NB4 (cell line): Measurements from ENCODE around the gene TLR2.

ENCODE experiments used
- DNase-seq: peaks from one replicate; pipeline ENCODE4 v3.0.0; 2010; ENCODE audit warnings: low read depth
- H3K4me3 ChIP-seq: one replicate; pipeline ENCODE4 v1.5.1; 2011; ENCODE audit warnings: mild to moderate bottlenecking, low read depth, low read length, moderate library complexity
- MYC ChIP-seq: IDR thresholded peaks from 2 replicates; pipeline ENCODE4 v1.6.1; 2011; ENCODE audit warnings: low read depth, low read length
- POLR2A ChIP-seq: IDR thresholded peaks from 2 replicates; pipeline ENCODE4 v1.6.1; 2011; ENCODE audit warnings: mild to moderate bottlenecking; ENCODE audit not compliant: insufficient read length; ENCODE audit errors: extremely low read depth
- TF ChIP-seq, protein P1 (sequence below): IDR thresholded peaks from 2 replicates; pipeline ENCODE4 v1.6.1; 2011; ENCODE audit warnings: low read depth, low read length
- TF ChIP-seq, protein P2 (sequence below): IDR thresholded peaks from one replicate; pipeline ENCODE4 v1.5.1; 2012; ENCODE audit warnings: low read depth, low read length

TLR2 gene

DNA sequence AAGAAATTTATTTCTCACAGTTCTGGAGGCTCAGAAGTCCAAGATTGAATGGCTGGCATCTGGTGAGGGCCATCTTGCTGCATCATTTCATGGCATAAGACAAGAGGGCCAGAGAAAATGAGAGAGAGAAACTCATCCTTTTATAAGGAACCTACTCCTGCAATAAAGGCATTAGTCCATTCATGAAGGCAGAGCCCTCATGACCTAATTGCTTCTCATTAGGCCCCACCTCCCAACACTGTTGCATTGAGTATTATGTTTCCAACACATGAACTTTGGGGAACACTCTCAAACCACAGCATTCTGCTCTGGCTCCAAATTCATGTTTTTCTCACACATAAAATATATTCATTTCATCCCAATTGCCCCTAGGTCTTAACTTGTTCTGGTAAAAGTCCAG lies 61.6 kb downstream of the TLR2 start:
- no peak overlapping the region for H3K4me3 ChIP-seq
- TF ChIP-seq POLR2A (no peak), MYC (no peak)
- TF ChIP-seq, protein P1, sequence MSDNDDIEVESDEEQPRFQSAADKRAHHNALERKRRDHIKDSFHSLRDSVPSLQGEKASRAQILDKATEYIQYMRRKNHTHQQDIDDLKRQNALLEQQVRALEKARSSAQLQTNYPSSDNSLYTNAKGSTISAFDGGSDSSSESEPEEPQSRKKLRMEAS, result no peak
- TF ChIP-seq, protein P2, sequence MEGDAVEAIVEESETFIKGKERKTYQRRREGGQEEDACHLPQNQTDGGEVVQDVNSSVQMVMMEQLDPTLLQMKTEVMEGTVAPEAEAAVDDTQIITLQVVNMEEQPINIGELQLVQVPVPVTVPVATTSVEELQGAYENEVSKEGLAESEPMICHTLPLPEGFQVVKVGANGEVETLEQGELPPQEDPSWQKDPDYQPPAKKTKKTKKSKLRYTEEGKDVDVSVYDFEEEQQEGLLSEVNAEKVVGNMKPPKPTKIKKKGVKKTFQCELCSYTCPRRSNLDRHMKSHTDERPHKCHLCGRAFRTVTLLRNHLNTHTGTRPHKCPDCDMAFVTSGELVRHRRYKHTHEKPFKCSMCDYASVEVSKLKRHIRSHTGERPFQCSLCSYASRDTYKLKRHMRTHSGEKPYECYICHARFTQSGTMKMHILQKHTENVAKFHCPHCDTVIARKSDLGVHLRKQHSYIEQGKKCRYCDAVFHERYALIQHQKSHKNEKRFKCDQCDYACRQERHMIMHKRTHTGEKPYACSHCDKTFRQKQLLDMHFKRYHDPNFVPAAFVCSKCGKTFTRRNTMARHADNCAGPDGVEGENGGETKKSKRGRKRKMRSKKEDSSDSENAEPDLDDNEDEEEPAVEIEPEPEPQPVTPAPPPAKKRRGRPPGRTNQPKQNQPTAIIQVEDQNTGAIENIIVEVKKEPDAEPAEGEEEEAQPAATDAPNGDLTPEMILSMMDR, result no peak

DNA sequence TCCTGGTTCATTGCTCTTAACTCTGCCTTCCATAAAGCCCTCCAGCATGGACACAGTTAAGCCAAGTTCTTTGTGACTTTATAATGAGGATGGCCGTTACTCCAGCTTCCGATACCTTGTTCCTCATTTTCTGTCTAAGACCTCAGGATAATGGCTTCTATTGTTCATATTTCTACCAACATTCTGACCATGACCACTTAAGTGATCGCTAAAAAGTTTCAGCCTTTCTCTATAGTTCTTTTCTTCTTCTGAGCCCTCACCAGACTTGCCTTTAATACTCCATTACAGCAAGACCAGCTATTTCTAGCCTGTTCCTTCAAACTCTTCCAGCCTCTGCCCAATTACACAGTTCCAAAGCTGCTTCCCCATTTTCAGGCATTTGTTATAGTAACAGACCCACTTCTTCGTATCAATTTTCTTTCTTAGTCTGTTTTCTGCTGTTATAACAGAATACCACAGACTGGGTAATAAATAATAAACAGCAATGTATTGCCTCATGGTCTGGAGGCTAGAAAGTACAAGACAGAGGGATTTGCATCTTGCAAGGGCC lies 63.4 kb downstream of the TLR2 start:
- H3K4me3 ChIP-seq, result no peak overlapping the region
- DNase-seq, result peak; percentile 28
- TF ChIP-seq, protein P2, result no peak
- TF ChIP-seq MYC, result no peak
- TF ChIP-seq, protein P1, result no peak

More for the DNA sequence above, 61.6 kb downstream of the TLR2 start:
- DNase-seq, result no peak

DNA sequence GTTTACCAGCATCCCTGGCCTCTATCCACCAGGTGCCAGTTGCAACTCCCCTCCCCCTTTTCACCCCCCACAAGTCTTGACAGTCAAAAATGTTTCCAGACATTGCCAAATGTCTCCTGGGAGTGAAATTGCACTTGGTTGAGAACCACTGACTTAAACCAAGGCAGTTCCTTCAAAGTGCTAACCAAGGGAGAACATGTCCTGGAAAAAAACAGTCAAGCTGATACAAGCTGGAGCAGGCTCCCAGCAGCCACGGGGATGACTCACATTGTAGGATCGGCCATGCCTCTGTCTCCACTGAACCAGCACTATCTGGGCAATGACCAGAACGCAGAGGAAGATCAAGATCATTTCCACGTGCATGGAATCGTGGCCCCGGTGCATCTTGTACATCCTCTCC lies 64.3 kb downstream of the TLR2 start:
- TF ChIP-seq, protein P2, result no peak
- TF ChIP-seq POLR2A (no peak), MYC (no peak)
- TF ChIP-seq, protein P1, result no peak
- H3K4me3 ChIP-seq, result no peak overlapping the region
- DNase-seq, result peak; percentile 67

DNA sequence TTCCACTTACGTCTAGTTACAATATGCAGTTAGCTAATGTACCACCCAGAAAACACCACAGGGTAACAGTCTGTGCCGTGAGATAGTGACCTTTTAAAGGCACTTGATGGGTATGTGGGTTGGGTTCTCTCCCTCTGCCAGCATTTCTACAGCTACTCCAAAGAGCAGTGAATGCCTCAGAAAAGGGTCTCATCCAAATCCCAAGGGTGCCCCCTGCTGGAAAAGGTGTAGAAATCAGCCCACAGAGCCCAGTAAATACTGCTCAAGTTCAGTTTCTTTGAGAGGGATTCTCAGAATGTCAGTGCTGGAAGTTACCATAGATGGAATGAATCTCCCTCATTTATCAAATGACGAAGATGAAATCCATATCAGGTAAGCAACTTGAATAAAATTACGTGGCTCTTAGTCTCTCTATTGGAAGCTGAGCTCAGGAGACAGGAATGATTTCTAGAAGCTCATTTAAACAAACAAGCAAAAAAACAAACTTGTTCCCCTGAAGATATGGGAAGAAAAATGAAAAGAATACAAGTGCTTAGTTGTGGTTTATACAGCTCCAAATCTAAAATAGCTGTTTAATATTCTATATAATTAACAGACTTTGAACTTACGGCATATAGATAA lies 66.2 kb downstream of the TLR2 start:
- no peak overlapping the region for H3K4me3 ChIP-seq
- TF ChIP-seq, protein P2, result peak; percentile 62
- TF ChIP-seq, protein P1, result no peak
- TF ChIP-seq MYC, result no peak
- no peak for TF ChIP-seq POLR2A
- peak; percentile 89 for DNase-seq

DNA sequence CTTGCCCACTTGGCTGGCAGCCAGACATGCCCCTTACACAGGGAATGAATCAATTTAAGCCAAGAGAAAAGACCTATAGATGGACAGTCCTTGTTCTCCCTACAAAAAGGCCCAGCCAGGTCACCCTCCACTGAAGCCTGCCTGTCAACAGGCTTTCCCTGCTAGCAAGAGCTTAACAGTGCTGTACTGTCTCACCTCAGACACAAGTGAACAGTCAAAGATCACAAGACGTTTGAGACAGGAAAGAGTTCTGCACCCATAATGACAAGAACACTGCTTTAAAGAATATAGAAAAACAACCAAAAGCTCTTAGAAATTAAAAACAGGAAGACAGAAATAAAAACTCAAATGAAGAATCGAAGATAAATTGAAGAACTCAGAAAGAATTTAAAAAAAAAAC lies 71.1 kb downstream of the TLR2 start:
- TF ChIP-seq MYC (no peak), POLR2A (no peak)
- TF ChIP-seq, protein P1, result no peak
- TF ChIP-seq, protein P2, result no peak
- H3K4me3 ChIP-seq, result no peak overlapping the region
- no peak for DNase-seq
